HepG2 (cell line): Measurements from ENCODE around the gene CLN6. TPM values are rescaled to one million over a fixed set of nuclear protein-coding genes. Genes with fewer than 3 reads are reported as not detected.

Experiments
- ATAC-seq: fragments of 200-7000 bp; cut with Tn5 transposase; 3 replicates; pipeline ENCODE4 v1.9.1; 2020; ENCODE audit warnings: mild to moderate bottlenecking, moderate library complexity
- BruUV-seq: library from RNA; stranded (reverse); fragments of 400-500 nt; replicated peaks from 2 replicates; lab custom pipeline; 2021; lab: Mats Ljungman, UMichigan
- CTCF ChIA-PET: fragments of 300-600 bp; formaldehyde crosslinking; extraction: SDS; loops from one replicate; lab custom pipeline; 2021; ENCODE audit warnings: low total read pairs, inconsistent platforms, low intra/inter-chr PET ratio; lab: Yijun Ruan, JAX
- POLR2A ChIA-PET: fragments of 350-600 bp; sonication (Branson Sonifier 250); formaldehyde crosslinking; loops from one replicate; lab custom pipeline; 2020; ENCODE audit warnings: antibody characterized with exemption, inconsistent platforms; lab: Yijun Ruan, JAX
- DNase-seq: peaks from one replicate; pipeline ENCODE4 v3.0.0-alpha.2; 2015; ENCODE audit warnings: low spot score
- FAIRE-seq: peaks from 3 replicates; lab custom pipeline; 2011; peaks lifted over from hg19 to GRCh38; lab: Jason Lieb, UNC
- H2AFZ ChIP-seq: one replicate; pipeline ENCODE4 v1.6.1; 2011; ENCODE audit warnings: low read length, inconsistent platforms
- H3K27ac ChIP-seq: fragments of 300-600 bp; 3 replicates; pipeline ENCODE4 v1.8.0; 2011; ENCODE audit warnings: mixed run types, mild to moderate bottlenecking, mixed read lengths, low read length, inconsistent platforms; ENCODE audit not compliant: insufficient read depth; ENCODE audit errors: extremely low read length
- H3K27me3 ChIP-seq, 2 experiments: fragments of 200-600 bp in 1 of 2; 2 replicates in 1 of 2; 3 replicates in 1 of 2; pipeline versions ENCODE4 v1.6.0 to v1.8.0; 2011; ENCODE audit warnings: low read length in 2 of 2, mild to moderate bottlenecking in 2 of 2, moderate library complexity in 2 of 2, inconsistent platforms in 1 of 2; ENCODE audit not compliant: insufficient read depth in 2 of 2, control insufficient read depth in 1 of 2
- H3K36me3 ChIP-seq, 2 experiments: fragments of 200-600 bp in 1 of 2; replicated peaks in 1 of 2; 2 replicates in 1 of 2; 3 replicates in 1 of 2; pipeline versions ENCODE4 v1.5.1 to v1.8.0; 2011; ENCODE audit warnings: low read length in 2 of 2, inconsistent platforms in 1 of 2; ENCODE audit not compliant: insufficient read depth in 2 of 2, control insufficient read depth in 1 of 2
- H3K4me1 ChIP-seq: 2 replicates; pipeline ENCODE4 v1.5.1; 2012; ENCODE audit warnings: low read length, inconsistent platforms; ENCODE audit not compliant: insufficient read depth
- H3K4me2 ChIP-seq: 2 replicates; pipeline ENCODE4 v1.6.0; 2011; ENCODE audit warnings: low read depth, low read length, inconsistent platforms
- H3K4me3 ChIP-seq, 3 experiments: fragments of 200-600 bp in 1 of 3; sonication (generic), shearing (Covaris generic) in 1 of 3; replicated peaks in 1 of 3; 2 replicates each; pipeline ENCODE4 v1.5.1; 2011 to 2016; ENCODE audit warnings: low read length in 3 of 3, inconsistent platforms in 2 of 3, low read depth in 2 of 3, mild to moderate bottlenecking in 2 of 3, control low read depth in 1 of 3, mixed read lengths in 1 of 3; ENCODE audit not compliant: insufficient read depth in 1 of 3
- H3K79me2 ChIP-seq: one replicate; pipeline ENCODE4 v1.6.1; 2011; ENCODE audit warnings: low read length, inconsistent platforms; ENCODE audit not compliant: insufficient read depth
- H3K9ac ChIP-seq: 2 replicates; pipeline ENCODE4 v1.6.0; 2011; ENCODE audit warnings: mild to moderate bottlenecking, low read depth, low read length, inconsistent platforms; ENCODE audit not compliant: insufficient read depth
- H3K9me3 ChIP-seq: 2 replicates; pipeline ENCODE4 v1.5.1; 2012; ENCODE audit warnings: mild to moderate bottlenecking, low read length
- H4K20me1 ChIP-seq: 2 replicates; pipeline ENCODE4 v1.6.0; 2011; ENCODE audit warnings: inconsistent platforms, mild to moderate bottlenecking, low read length, moderate library complexity; ENCODE audit not compliant: insufficient read depth
- AGO1 ChIP-seq: fragments of 200-400 bp; formaldehyde crosslinking; IDR thresholded peaks from 2 replicates; pipeline ENCODE4 v1.6.1; 2017; ENCODE audit warnings: mild to moderate bottlenecking, low read depth, low read length, moderate library complexity; ENCODE audit not compliant: poor library complexity, severe bottlenecking
- ATF7-NPFF ChIP-seq: sonication (generic); formaldehyde crosslinking; IDR thresholded peaks from 2 replicates; pipeline ENCODE4 v1.8.1; 2023; ENCODE audit warnings: mild to moderate bottlenecking, low read depth, missing genetic modification reagents, moderate library complexity
- HBP1 ChIP-seq: IDR thresholded peaks from 2 replicates; pipeline ENCODE4 v1.6.1; 2016; ENCODE audit warnings: low read depth, control low read depth
- KDM4B ChIP-seq: sonication (generic); formaldehyde crosslinking; IDR thresholded peaks from 2 replicates; pipeline ENCODE4 v1.4.0; 2020; ENCODE audit warnings: missing genetic modification reagents
- MXD1 ChIP-seq: sonication (generic); formaldehyde crosslinking; IDR thresholded peaks from 2 replicates; pipeline ENCODE4 v1.4.0; 2020; ENCODE audit warnings: mild to moderate bottlenecking, missing genetic modification reagents
- NFE2 ChIP-seq: sonication (generic); formaldehyde crosslinking; IDR thresholded peaks from 2 replicates; pipeline ENCODE4 v1.4.0; 2020; ENCODE audit warnings: missing genetic modification reagents
- NFKB2 ChIP-seq: sonication (generic); formaldehyde crosslinking; IDR thresholded peaks from 2 replicates; pipeline ENCODE4 v1.4.0; 2020; ENCODE audit warnings: missing genetic modification reagents, borderline replicate concordance
- NR2F6 ChIP-seq, 2 experiments: IDR thresholded peaks; 2 replicates each; pipeline ENCODE4 v1.6.1; 2016; ENCODE audit warnings: antibody characterized with exemption in 1 of 2, mild to moderate bottlenecking in 1 of 2
- PAX8 ChIP-seq: sonication (generic); formaldehyde crosslinking; IDR thresholded peaks from 2 replicates; pipeline ENCODE4 v1.8.0; 2022; ENCODE audit warnings: mild to moderate bottlenecking, missing genetic modification reagents, borderline replicate concordance
- ZBTB42 ChIP-seq: sonication (generic); formaldehyde crosslinking; IDR thresholded peaks from 2 replicates; pipeline ENCODE4 v1.5.0; 2020; ENCODE audit warnings: mild to moderate bottlenecking, missing genetic modification reagents
- ZNF484 ChIP-seq: sonication (generic); formaldehyde crosslinking; IDR thresholded peaks from 2 replicates; pipeline ENCODE4 v1.5.1; 2020; ENCODE audit warnings: mild to moderate bottlenecking, low read depth, missing genetic modification reagents, borderline replicate concordance
- ZNF639 ChIP-seq: conservative IDR thresholded peaks from 2 replicates; pipeline ENCODE4 v1.6.1; 2018; ENCODE audit warnings: missing genetic modification reagents
- WGBS: methylation state at CpG from one replicate; pipeline ENCODE4 v1.1.6; 2017; ENCODE audit warnings: low lambda C conversion rate; 5-methylcytosine and 5-hydroxymethylcytosine counted together
- in situ Hi-C: cut with HindIII; loops from 2 replicates; pipeline ENCODE4 v1.10.0; 2017; ENCODE audit warnings: low pct_unique_long_range_greater_than_20kb; ENCODE audit not compliant: extremely low pct_ligation_motif_present
- intact Hi-C: fragments of 100-400 bp; cut with micrococcal nuclease; formaldehyde crosslinking; loops from one replicate; pipeline ENCODE4 v1.10.0; 2022; ENCODE audit not compliant: unreplicated experiment
- polyA plus RNA-seq, 8 experiments: library from polyadenylated mRNA; depleted of rRNA in 3 of 8; stranded (reverse) in 7 of 8; unstranded in 1 of 8; fragments of >200 nt; fragmentation: Illumina TruSeq in 4 of 8; extraction: Trizol in 4 of 8; gene quantifications; 2 replicates each; pipeline versions ENCODE4 v1.2.1 to v1.2.3, GENCODE V29; 2011 to 2016; ENCODE audit warnings: low read depth in 4 of 8, missing spikeins in 1 of 8, mixed read lengths in 1 of 8; ENCODE audit not compliant: insufficient read depth in 1 of 8
- total RNA-seq, 5 experiments: library from RNA; depleted of rRNA; stranded (reverse); fragments of >200 nt; fragmentation: Illumina TruSeq; extraction: Trizol; gene quantifications; 2 replicates each; pipeline ENCODE4 v1.2.3, GENCODE V29; 2016; ENCODE audit warnings: low read depth in 1 of 5

Gene CLN6
- total and polyA plus RNA-seq, 2 of the 13 experiments (the other 11 are each of a cell fraction or from before 2014, with no cell fraction given), result 24.9 to 27.1 TPM

GRCh38 chr15:68258692-68259091, 29.2 kb upstream of the CLN6 start:
- 0 out of 5 replicates have a peak, but pooled peaks cover 0 to 6% of the 10 kb centered on the region in 2 experiments for H3K27me3 ChIP-seq
- BruUV-seq, result no TSS peak
- intact Hi-C loops (no loop called here), in situ Hi-C loops (loop anchor here (5.0 kb wide), 2 partner anchors 44 to 124 kb away; no protein-coding TSS in a partner anchor)
- H3K79me2 ChIP-seq, result no peaks in the 10 kb centered on the region
- ChIA-PET CTCF (no interaction called here), POLR2A (interaction anchor here (1.4 kb wide), 1 partner anchor 19 kb away, joined by 6 read pairs; the partner anchor contains the start of gene FEM1B)
- FAIRE-seq (no peak), DNase-seq (no peak), ATAC-seq (no peak; the same call in 2 of the 3 replicates)
- 19% methylated on average over 4 of the region's 4 CpGs for WGBS
- no peaks in the 10 kb centered on the region for H4K20me1 ChIP-seq
- H3K4me3 ChIP-seq, result no peak overlapping the region
- no peak overlapping the region for H2AFZ ChIP-seq
- TF ChIP-seq MXD1 (no peak), ZNF484 (CRISPR knock-in tag) (no peak), ZNF639 (CRISPR knock-in tag) (no peak), NFKB2 (CRISPR knock-in tag) (no peak), ATF7-NPFF (CRISPR knock-in tag) (no peak), HBP1 (CRISPR knock-in tag) (no peak), PAX8 (CRISPR knock-in tag) (no peak), NFE2 (no peak), ZBTB42 (CRISPR knock-in tag) (no peak), AGO1 (no peak), NR2F6 (IDR thresholded peaks at IDR 0.05) (no peak), NR2F6 (CRISPR knock-in tag; IDR thresholded peaks at IDR 0.05) (no peak), KDM4B (CRISPR knock-in tag) (no peak)
- no peak overlapping the region for H3K27ac ChIP-seq
- H3K4me1 ChIP-seq, result peaks cover 7% of the 10 kb centered on the region
- no peaks in the 10 kb centered on the region for H3K9me3 ChIP-seq
- no peak overlapping the region for H3K4me2 ChIP-seq
- no peak overlapping the region for H3K9ac ChIP-seq
- no peaks in the 10 kb centered on the region for H3K36me3 ChIP-seq
